Superior temporal gyrus (tissue), 1 donor: ENCODE measurements around the gene MRAS.
"Not testable (repeated sequence)": the region's sequence is repeated elsewhere in the genome, so short reads cannot be mapped to it uniquely, and the experiment has no call there.

Experiments used
- DNase-seq: peaks from one replicate; pipeline ENCODE4 v3.0.0-alpha.2; 2016; ENCODE audit errors: extremely low spot score

The MRAS gene

DNA sequence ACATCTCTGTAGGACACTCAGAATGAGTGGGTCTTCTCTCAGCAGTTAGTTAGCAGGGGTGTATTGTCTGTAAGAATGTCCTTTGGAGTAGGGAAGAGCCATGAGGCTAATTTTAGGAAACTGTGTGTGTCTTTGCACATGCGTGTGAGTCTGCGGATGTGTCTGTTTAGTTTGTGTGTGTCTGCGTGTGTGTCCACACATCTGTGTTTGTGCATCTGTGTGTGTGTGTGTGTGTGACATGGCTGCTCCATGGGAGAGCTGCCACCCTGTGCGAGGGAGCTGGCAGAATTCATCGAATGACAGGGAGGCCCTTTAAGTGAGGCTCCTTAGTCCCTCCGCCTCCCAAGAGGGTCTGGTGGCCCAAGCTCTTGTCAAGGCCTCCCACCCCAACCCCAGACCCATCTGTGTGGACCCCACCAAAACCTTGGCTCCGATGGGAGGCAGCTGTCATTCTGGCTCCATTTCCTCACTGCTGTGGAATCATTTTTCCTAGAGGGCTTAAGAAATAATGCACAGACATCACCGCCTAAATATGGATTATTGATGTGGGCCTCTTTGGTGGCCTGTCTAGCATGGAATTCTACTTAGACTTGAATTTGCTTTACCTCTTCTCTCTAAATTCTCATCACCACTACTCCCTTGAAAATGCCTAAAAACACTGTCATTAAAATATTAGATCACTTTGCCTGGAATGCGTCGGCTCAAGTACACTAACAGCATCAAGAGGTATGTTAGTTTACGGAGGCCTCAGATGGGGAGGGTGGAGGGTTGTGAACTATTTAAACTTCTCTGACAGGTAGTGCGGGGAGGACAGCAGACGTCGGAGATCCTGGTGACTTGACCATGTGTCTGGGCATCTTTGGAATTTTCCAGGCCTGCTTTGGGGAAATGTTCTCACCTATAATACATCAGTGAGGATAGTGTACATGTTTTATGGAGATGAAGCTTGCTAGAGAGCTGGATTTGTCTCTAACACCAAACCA, 95.4 kb downstream of the MRAS start:
- no peak for DNase-seq

DNA sequence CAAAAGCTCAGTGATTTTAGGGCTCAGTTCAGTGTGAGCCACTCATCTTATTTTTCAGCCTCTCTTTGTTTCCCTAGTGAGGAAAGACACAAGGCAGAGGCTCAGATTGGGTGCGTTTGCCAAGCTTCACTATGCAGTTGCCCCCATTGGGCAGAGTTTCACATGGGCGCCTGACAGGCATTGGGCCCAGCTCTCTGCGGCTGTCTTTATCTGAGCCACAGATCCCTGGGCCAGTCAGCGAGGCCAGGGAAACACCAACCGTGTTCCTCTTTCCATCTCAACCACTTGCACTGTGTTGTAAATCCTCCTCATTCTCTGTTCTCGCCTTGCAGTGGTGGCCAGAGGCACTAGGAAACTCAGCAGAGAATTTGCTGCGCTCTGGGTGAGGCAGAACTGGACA, 96.9 kb downstream of the MRAS start:
- DNase-seq, result no peak

- DNase-seq, result no peak
Measured at GRCh38 chr3:138445654-138446053, 97.3 kb downstream of the MRAS start.

GRCh38 chr3:138448631-138449030, 100.3 kb downstream of the MRAS start:
- no peak for DNase-seq

- DNase-seq, result no peak
Measured at GRCh38 chr3:138449490-138449889, 101.1 kb downstream of the MRAS start.

GRCh38 chr3:138450181-138450580, 101.8 kb downstream of the MRAS start:
- no peak for DNase-seq

GRCh38 chr3:138450704-138451424, 102.5 kb downstream of the MRAS start:
- no peak for DNase-seq

DNA sequence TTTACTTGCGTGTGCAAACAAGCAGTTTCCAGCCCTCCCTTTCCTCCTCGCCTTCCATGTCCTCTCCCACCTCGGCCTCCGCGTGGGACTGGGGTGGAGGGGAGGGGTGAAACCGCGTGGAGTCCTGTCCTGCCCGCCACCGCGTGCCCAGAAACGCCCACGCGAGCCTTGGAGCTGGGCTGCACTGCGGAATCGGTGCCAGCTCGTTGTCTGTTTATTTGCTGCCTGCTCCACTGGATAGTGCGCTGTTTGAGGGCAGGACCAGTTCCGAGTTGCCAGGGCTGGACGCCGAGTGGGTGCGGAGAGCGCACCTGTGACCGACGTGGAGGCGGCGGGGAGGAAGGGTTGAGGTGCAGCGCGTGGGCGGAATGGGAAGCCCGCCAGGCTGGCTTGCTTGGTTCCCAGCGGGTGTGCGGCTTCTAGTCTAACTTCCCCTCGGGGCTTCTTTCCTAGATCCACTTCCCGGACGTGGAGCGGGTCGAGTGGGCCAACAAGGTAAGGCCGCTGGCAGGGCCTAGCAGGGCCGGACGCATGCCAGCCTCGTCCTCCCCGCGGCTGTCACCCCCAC, 103.3 kb downstream of the MRAS start:
- DNase-seq, result no peak

DNA sequence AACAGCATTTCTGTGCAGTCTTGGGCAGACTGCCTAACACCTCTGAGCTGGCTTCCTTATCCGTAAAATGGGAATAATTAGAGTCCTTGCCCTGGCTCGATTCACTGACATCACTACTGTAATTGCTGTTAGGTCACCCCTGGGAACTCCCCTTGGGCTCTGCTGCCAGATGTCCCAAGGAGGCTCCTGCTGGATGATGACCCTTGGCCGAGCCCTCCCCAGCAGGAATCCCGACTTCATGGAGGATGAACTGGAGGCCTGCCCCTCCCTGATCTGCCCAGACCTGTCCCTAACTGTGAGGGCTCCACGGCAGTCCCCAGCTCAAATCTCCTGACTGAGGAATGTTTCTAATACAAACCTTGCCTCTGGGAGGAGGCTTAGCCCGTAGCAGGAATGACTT, 104.1 kb downstream of the MRAS start:
- no peak for DNase-seq

GRCh38 chr3:138453940-138454339, 105.6 kb downstream of the MRAS start:
- not testable (repeated sequence) for DNase-seq
